Measurements from ENCODE around the gene ADARB2.
A peak's percentile ranks its signal among the peaks of the same experiment; 100 is the strongest.
"Not testable (repeated sequence)": the region's sequence is repeated elsewhere in the genome, so short reads cannot be mapped to it uniquely, and the experiment has no call there.

ADARB2 gene

GRCh38 chr10:1414893-1415292, 322.4 kb downstream of the ADARB2 start:
- no peak for DNase-seq

GRCh38 chr10:1414346-1414745, 323.0 kb downstream of the ADARB2 start:
- DNase-seq, result not testable (repeated sequence)

- no peak for DNase-seq
Observed at GRCh38 chr10:1413823-1414222, 323.5 kb downstream of the ADARB2 start.

GRCh38 chr10:1413256-1413655, 324.1 kb downstream of the ADARB2 start:
- DNase-seq, result no peak

GRCh38 chr10:1412531-1413189, 324.7 kb downstream of the ADARB2 start:
- DNase-seq, result peak in 1 of 2 experiments; percentile 1

- DNase-seq, result peak in 1 of 2 experiments; percentile 4
Observed at GRCh38 chr10:1411956-1412355, 325.4 kb downstream of the ADARB2 start.

- peak in 1 of 2 experiments; percentile 4 for DNase-seq
Observed at GRCh38 chr10:1411451-1411850, 325.9 kb downstream of the ADARB2 start.

- peak in 1 of 2 experiments; percentile 8 for DNase-seq
Observed at GRCh38 chr10:1410469-1411395, 326.6 kb downstream of the ADARB2 start.

- no peak for DNase-seq
Observed at GRCh38 chr10:1410032-1410431, 327.3 kb downstream of the ADARB2 start.

GRCh38 chr10:1409392-1409791, 327.9 kb downstream of the ADARB2 start:
- peak in 1 of 2 experiments; percentile 7 for DNase-seq

- DNase-seq, result peak in 1 of 2 experiments; percentile 7
Observed at GRCh38 chr10:1408651-1409367, 328.5 kb downstream of the ADARB2 start.

GRCh38 chr10:1406967-1407945, 330.1 kb downstream of the ADARB2 start:
- no peak for DNase-seq

- no peak for DNase-seq
Observed at GRCh38 chr10:1406132-1406966, 331.0 kb downstream of the ADARB2 start.

GRCh38 chr10:1404323-1405260, 332.7 kb downstream of the ADARB2 start:
- DNase-seq, result no peak

GRCh38 chr10:1403508-1404322, 333.6 kb downstream of the ADARB2 start:
- DNase-seq, result peak in 1 of 2 experiments; percentile 13

- peak in 1 of 2 experiments; percentile 6 for DNase-seq
Observed at GRCh38 chr10:1402816-1403507, 334.4 kb downstream of the ADARB2 start.

GRCh38 chr10:1402016-1402770, 335.1 kb downstream of the ADARB2 start:
- no peak for DNase-seq

Measured in activated T-cell treated with anti-CD3 and anti-CD28 coated beads, Interleukin-2, amount 50 U/mL, for 48 hours (primary cell).